HG02840 (cell line): ENCODE data around the gene GATB.
"Not testable (repeated sequence)": the region's sequence is repeated elsewhere in the genome, so short reads cannot be mapped to it uniquely, and the experiment has no call there.

Source experiments
- ATAC-seq: cut with Tn5 transposase; IDR thresholded peaks from one replicate; pipeline ENCODE4 v1.9.1; 2021; ENCODE audit warnings: mild to moderate bottlenecking, moderate library complexity, moderate number of reproducible peaks; ENCODE audit not compliant: unreplicated experiment, low FRiP score

Gene GATB

DNA sequence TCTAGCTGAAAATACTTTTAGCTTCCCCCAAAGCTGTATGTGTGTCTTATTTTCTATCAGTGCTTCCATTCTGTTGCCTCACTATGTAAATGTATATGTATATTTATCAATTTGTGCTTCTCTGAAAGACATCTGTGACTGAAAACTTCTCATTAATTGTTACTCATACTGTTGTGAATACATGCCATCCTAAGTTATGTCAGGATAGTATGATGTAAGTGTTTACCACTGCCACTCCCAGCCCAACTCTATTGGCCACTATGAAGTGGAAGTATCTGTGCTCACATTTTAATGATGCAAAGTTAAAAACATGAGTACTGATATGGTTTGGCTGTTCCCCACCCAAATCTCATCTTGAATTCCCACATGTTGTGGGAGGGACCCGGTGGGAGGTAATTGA lies 24.4 kb downstream of the GATB start:
- no peak for ATAC-seq

DNA sequence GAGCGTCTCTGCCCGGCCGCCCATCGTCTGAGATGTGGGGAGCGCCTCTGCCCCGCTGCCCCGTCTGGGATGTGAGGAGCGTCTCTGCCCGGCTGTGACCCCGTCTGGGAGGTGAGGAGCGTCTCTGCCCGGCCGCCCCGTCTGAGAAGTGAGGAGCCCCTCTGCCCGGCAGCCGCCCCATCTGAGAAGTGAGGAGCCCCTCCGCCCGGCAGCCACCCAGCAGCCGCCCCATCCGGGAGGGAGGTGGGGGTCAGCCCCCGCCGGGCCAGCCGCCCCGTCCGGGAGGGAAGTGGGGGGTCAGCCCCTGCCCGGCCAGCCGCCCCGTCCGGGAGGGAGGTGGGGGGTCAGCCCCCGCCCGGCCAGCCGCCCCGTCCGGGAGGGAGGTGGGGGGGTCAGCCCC lies 29.1 kb downstream of the GATB start:
- ATAC-seq = not testable (repeated sequence)

DNA sequence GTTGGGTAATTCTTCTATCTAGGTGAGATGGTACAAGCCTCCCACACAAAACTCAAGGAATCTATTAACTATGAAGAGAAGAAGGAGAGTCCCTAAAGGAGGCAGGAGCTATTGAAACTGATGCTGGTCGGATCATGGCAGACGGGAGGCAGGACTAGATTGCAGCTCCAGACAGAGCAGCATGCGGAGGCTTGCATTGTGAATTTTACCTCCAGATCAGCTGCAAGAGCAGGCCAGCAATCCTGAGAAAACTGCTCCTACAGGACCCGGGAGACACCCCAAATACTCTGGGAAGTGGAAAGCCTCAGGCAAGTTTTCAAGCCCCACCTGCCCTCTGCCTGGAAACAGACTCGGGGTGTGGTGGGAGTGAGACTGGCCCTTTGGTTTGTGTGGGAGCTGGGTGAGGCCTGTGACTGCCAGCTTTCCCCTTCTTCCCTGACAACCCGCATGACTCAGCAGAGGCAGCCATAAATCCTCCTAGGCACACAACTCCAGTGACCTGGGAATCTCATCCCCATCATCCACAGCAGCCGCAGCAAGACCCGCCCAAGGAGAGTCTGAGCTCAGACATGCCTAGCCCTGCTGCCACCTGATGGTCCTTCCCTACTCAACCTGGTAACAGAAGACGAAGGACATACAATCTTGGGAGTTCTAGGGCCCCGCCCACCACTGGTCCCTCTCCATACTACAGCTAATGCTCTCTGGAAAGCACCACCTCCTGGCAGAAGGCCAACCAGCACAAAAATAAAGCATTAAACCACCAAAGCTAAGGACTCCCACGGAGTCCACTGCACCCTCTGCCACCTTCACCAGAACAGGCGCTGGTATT lies 30.9 kb downstream of the GATB start:
- no peak for ATAC-seq

DNA sequence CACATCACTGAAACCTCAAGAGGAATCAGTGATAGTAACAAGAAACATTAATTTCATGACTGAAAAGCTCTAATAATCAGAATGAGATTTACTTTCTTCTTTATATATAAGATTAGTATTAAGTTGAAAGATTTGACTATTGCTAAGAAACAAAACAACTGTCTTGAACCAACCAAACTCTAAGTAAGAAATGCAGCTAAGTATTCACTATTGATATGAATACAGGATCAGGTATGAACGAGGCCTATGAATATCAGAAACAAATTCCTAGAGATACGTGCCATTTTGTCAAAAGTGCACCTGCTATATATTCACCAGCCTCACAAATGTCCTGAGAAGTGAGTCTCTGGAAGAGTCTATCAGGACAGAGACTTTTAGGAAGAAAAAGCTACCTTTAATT lies 32.1 kb downstream of the GATB start:
- ATAC-seq = no peak

DNA sequence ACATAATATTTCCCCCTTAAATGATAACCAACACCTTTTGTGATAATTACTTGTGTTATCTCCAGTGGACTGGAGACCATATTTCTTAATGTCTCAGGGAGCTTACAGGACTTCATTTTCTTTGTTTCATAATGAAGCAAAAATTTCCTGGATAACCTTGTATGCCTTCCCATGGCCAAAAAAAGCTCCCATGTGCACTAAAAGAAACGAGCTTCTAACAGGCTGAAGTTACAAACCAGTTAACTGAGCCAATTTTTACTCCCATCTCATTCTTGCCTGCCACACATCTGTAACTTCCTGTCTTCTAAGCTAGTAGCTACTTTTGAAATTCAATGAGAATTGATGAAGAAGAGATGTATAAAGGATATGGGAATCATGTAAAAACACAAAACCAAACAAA lies 32.8 kb downstream of the GATB start:
- no peak for ATAC-seq

DNA sequence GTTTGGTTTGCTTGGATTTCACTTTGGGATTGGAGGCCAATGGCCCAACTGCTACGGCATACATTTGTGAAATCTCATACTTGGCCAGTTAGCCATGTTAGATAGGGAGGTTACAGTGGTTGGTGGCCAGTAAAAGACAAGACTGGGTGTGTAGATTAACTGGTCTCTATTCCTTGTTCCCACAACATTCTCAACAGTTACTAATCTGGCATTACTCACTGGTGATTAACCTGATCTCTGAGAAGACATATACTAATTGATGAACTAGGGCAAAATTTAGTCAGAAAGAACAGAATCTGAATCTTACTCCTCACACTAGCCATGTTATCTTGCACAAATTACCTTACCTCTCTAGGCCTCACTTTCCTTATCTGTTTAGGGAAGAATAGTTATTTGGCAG lies 33.4 kb downstream of the GATB start:
- no peak for ATAC-seq

DNA sequence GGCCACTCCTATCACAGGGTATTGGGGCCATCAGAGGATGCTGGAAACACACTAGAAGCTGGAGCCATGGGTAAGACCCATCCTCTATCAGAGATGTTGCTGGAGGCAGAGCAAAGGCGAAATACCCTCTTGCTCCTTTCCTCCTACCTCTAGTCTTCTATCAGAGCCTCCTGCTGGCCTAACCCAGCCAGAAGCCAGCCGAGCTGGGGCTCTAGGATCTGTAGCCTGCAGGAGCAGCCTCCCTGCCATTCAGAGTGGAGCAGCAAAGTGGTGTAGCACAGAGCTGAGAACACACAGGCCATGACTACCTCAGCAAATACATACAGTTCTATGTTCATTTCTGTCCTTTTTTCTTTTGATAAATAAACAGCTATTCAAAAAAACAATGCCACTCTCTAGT lies 35.7 kb downstream of the GATB start:
- ATAC-seq = no peak

DNA sequence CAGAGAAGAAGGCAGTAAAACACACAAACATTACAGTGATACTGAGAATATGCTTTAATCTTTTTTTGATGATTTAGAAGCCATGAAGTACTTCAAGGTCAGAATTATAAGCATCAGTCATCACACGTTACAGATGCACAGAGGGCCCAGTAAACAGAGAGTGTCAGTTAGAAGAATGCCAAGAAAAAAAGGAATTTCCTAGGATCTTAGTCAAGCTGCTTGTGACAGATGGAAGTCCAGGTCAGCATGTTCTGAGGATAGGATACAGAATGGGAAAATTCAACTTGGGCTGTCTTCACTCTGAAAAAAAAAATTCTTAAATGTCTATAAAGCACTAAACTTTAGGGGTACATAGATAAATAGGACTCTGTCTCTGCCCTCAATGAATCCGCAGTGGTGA lies 38.9 kb downstream of the GATB start:
- no peak for ATAC-seq

DNA sequence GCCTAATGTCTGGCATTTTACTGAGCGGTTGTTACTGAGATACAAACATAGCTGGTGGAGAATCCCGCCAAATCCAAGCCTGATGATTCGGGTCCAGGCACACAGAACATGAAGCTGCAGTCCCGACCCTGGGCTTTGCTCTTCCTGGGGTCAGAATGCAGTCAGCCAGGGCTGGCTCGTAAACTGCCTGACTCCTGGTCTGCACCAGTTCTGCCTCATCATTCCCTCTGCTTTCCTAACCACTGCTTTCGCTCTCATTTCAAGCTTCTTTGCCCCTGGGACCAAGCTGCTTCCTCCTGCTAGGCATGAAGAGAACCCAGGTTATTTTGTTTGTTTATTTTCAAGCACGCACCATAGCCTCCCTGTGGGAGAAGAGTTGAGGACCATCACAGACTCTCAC lies 39.3 kb downstream of the GATB start:
- ATAC-seq = no peak

DNA sequence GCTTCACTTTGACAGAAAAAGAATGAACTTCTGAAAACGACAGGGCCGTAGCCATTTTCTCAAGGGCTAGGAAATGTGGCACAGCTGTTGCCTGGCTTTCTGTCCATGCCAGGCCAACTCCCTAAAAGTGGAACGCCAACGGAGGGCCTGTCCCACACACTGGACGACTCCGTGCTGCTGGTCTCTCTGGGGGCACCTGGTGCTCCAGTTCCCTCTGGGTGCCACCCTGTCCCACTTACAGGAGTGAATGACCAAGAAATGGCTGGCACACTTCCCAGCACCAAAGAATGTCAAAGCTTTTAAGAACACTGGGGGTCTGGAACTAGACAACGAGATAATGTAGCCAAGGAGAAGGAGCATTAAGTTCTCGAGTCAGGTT lies 40.9 kb downstream of the GATB start:
- no peak for ATAC-seq

DNA sequence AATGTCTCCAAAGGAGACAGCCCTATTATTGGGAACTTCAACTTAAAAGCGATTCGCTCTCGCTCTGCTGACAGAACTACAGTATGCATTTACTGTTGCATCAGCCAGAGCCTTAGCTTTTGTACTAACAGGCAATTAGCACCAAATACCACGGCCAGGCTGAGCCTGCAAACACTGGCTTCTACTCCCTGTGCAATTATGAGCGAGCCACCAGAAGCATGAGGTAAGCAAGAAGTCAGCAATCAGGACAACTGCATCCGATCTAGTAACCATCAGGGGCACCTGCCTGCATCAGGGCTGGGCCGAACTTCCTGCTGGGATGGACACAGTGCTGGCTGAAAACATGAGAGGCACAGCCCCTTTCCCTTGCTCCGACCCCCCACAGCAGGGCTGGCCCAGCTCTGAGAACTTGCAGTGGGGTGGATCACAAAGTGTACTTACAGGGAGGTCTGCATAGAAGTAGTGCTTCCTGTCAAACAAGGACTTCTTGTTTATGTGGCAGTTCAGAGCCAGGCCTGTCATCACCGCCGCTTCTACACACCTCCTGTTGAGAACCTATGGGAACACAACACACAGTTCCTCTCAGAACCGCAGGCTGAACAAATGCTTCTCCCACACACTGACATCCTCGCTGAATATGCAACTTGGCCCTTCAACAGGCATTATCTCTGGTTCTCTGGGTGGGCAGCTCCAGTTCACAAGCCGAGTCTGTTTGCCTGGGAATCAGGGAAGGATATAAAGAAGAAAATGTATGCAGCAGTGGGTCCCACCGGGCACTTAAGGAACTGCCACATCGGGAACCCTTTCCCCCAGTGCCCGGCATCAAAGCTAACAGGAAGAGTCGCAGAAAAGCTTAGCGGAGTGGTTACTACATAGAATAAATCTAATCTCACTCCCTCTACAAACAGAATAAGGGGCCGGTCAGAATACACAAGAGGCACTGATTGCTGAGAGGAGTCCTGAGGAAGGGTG lies 41.5 kb downstream of the GATB start:
- no peak for ATAC-seq

DNA sequence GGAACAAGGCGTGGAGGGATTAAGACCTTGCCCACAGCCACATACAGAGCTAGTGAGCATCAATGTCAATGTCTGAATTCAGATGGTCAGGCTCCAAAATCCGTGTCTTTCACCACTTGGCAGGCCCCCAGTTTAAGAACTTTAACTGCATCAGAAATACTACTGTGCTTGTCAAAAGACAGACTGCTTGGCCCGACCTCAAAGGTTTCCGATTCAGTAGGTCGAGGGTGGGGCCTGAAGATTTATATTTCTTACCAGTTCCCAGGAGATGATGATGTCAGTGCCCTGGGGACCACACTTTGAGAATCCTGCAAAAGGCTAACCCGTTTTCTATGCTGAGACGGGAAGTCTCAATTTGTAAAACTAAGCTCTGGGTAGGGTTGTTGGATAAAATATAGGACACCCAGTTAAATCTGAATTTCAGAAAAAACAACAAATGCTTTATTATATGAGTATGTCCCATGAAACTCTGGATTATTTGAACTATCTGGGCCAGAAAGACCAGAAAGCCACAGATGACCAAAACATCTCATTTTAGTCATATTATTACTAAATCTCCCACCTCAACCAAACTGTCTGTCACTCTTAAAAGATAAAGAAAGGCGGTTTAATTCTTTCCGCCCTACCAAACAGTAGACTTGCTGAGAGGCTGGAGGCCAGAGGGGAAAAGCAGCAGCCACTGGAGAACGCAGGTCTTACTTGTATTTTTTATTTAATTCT lies 42.7 kb downstream of the GATB start:
- no peak for ATAC-seq

DNA sequence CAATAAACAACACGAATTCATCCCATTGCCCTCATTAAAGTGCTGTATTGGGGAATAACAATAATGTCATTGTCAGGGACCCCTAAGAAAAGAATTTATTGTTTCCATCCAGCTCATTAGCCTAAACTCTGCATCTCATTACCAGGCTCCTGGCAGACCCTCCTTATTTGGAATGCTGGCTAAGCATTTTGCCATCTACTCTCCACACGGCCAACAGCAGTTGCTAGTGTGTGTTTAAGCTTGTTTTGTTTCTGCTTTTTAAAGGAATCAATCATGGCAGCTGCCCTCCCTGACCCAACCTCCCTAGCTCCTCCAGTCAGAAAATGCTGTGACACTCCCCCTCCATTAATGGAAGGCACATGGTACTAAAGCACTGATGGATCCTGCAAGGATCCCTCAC lies 43.5 kb downstream of the GATB start:
- no peak for ATAC-seq

DNA sequence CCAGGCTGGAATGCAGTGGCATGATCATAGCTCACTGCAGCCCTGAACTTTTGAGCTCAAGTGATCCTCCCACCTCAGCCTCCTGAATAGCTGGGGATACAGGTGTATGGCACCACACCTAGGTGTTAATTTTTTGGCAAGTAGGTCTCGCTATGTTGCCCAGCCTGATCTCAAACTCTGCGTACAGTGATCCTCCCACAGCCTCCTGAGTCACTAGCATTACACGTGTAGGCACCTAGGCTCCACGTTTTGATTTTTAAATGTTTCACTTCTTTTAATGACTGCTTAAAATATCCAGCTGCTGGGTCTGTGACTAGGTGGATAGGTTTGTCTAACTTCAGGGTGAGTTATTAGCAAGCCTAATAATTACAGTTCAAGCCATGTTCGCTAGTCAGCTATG lies 44.5 kb downstream of the GATB start:
- ATAC-seq = no peak

DNA sequence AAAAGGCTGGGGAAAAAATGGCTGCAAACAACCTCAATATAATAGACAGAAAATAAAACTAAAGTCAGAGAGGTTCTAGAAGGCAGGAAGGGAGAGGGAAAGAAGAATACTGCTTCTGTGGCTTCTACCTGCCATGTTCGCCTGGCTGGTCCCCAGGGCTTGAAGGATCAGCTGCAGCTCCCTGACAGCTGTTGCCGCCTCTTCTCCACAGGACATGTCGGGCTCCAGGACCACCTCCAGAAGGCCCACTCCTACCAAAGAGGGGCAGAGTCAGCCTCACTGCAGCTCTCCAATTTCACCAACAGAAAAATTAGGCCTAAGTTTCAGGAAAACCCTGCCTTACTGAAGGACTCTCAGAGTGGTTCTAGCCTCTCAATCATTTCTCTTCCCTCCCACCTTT lies 44.9 kb downstream of the GATB start:
- no peak for ATAC-seq

DNA sequence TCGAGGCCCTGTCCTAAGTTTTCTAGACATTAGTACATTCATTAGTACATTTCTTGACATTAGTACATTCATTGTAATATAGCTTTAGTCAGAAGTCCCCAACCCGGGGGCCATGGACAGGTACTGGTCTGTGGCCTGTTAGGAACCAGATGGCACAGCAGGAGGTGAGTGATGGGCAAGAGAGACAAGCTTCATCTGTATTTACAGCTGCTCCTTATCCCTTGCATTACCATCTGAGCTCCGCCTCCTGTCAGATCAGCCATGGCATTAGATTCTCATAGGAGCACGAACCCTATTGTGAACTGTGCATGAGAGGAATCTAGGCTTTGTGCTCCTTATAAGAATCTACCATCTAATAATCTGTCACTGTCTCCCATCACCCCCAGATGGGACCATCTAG lies 48.0 kb downstream of the GATB start:
- no peak for ATAC-seq

DNA sequence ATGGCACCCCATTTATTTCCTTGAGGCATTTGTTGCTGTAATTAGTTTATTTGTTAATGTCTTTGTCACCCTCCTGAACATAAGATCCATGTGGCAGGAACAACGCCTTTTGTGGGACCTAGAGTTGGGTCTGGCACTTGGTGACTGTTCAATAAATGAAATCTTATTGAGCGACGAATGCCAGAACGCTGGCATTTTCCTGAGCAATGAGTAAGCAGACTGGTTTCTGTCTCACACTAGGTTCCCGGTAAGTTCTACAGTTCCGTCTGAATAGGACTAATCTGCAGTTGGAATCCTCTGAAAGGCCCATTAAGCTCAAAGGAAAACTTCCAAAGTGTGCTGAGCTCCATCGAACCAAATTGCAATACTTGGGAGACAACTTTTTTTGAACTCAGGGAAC lies 49.2 kb downstream of the GATB start:
- ATAC-seq = no peak

DNA sequence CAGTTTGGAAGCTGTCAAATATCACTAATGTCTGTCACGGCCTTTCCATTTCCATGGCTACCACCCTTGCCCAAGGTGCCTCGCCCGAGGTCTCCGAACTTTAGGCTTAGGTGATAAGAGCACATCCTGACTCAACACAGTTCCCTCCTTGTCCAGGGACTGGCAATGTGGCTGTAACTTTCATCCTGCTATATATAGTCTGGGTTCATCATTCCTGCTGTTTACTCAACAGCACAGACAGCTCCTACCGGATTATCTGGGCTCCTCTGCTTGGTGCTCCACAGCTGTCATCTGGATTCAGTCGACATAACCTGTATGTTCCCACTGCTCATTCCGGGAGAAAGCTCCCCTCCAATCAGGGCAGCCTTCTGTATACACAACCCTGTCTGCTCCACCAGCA lies 51.2 kb downstream of the GATB start:
- no peak for ATAC-seq

DNA sequence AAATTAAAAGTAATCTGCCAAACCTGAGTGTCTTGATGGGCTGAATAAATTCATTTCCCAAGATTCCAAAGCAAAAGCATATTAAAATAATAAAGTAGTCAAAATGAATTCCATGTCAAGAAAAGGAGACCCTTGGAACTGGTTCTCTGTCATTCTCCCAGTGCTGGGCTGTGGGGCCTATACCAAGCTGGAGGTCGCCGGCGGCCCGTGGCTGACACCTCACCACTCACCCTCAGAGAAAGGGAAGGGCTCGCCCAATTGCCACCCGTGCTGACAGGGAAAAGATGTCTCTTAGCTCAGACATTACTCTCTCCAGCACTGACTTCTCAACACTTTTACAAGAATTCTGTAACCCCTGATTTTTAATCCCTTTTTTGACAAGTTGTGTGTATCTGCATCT lies 51.7 kb downstream of the GATB start:
- no peak for ATAC-seq

DNA sequence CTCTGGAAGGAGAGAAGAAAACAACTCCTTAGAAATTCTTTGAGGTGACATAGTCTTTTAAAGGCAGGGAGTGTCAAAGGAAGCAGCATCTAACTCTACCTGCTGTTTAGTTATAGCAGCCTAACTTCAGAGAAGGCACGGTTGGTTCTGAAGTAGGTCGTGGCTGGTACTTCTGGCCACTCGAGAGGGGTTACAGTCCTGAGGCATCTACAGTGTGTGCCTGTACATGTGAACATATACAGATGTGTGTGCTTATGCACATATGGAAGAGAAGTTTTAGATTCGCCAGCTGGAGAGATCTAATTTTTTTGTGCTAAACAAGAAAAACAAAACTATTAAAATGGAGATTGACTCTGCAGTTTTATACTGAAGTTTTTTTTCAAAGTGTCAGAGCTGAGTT lies 52.7 kb downstream of the GATB start:
- ATAC-seq = no peak

DNA sequence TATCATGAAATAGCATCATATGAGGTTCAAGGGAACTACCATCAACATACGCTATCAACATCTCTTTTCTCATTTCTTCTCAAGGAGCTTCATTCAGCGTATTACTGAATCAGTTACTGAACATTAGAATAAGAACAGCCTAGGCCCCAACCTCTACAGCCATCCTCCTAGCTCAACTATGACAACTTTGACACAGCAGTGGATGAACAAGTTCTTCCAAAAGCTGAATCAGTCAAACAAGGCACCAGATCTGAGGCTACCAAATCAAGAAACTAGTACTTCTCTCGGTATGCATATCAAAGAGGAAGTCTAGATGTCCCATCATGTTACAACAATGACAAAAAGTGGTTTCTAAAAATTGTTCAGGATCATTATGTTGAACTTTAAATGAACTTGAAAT lies 57.4 kb downstream of the GATB start:
- ATAC-seq = no peak
